Measurements from ENCODE around the gene CEP162. TPM values are rescaled to one million over a fixed set of nuclear protein-coding genes. Genes with fewer than 3 reads are reported as not detected.
A peak's percentile ranks its signal among the peaks of the same experiment; 100 is the strongest.

Gene CEP162
- total and polyA plus RNA-seq, 10 of the 15 experiments (the other 5 are each of a cell fraction or from before 2014, with no cell fraction given) = 2.7 to 7.9 (median 4.5) TPM

DNA sequence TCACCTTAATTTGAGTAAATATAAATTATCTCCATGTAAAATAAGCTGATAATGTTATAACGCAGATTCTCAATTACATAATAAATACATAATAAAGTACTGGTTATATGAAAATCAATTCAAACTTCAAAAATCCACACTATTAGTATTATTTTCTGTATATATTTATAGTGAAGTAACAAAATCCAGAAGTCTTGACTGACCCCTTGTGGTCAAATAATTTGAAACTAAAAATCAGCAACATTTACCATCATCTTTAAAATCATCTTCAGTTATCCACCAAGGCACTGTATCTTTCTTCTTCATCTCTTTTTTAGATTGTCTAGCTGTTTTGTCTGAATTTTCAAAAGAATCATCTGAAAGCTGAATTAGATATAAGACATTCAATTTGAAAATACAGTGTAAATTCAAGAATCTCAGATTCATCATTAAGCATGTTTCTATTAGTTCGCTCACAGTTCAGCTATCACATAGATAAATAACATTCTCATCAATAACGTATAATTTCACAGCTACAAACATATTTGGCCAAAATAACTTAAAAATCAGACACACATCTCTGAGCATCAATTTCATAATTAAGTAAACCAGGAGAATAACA, 6.5 kb downstream of the CEP162 start:
- BruUV-seq (replicated peaks) = no TSS peak
- no peaks in the 10 kb centered on the region for H3K79me2 ChIP-seq (ENCODE audit: control insufficient read depth, insufficient read depth, low read length)
- no peak overlapping the region for H2AFZ ChIP-seq (ENCODE audit: control insufficient read depth, low read depth, low read length)
- no peaks in the 10 kb centered on the region for H4K20me1 ChIP-seq (ENCODE audit: control insufficient read depth, insufficient read depth)
- H3K4me1 ChIP-seq (ENCODE audit: control insufficient read depth, insufficient read depth, low read length) = no peaks in the 10 kb centered on the region
- ChIA-PET RAD21 (ENCODE audit: unreplicated experiment) (interaction anchor here (0.9 to 3.2 kb wide), 8 partner anchors 260 to 606 kb away, joined by 3 to 22 read pairs (median 3); partner anchors contain the start of gene CYB5R4), SMC1A (ENCODE audit: uncharacterized antibody, unreplicated experiment) (interaction anchor here (0.9 to 2.7 kb wide), 10 partner anchors 9 to 606 kb away, joined by 3 to 23 read pairs (median 4); no protein-coding TSS in a partner anchor), POLR2A (no interaction called here), CTCF (interaction anchor here (0.6 to 10.1 kb wide), 16 partner anchors 9 to 1155 kb away, joined by 3 to 153 read pairs (median 4); partner anchors contain the start of genes CYB5R4 and UBE3D)
- H3K9me3 ChIP-seq (replicated peaks; ENCODE audit: control insufficient read depth, insufficient read depth, low read length) = no peaks in the 10 kb centered on the region
- WGBS (ENCODE audit: insufficient coverage, insufficient replicate concordance, low lambda C conversion rate, missing lambda C conversion rate) = 66% methylated on average over 3 of the region's 3 CpGs
- DNase-seq (ENCODE audit: low read depth, low spot score) (no peak), ATAC-seq (0 out of 3 replicates have a peak, but pooled peaks have one; percentile 39), FAIRE-seq (peak; percentile 88)
- TF ChIP-seq IRF4 (IDR thresholded peaks at IDR 0.05; ENCODE audit: low read depth, low read length) (no peak), CTCF (IDR thresholded peaks at IDR 0.05 in 2 of 3, conservative IDR thresholded peaks at IDR 0.05 in 1 of 3; ENCODE audit: control insufficient read depth in 2 of 3, extremely low read depth in 1 of 3, insufficient read depth in 1 of 3, low read depth in 3 of 3, low read length in 3 of 3) (peak; percentile 30 to 52 (median 36); a peak in 3 of 6 replicates), RAD21 (IDR thresholded peaks at IDR 0.05; ENCODE audit: insufficient read depth, low read depth, low read length) (peak; percentile 64), GATAD2B (conservative IDR thresholded peaks at IDR 0.05; ENCODE audit: low read depth) (no peak), CHD1 (IDR thresholded peaks at IDR 0.05; ENCODE audit: low read depth, low read length) (no peak), SMC3 (IDR thresholded peaks at IDR 0.05; ENCODE audit: borderline replicate concordance, low read length) (peak; percentile 58; the same call in 1 of the 2 replicates), ZBTB4 (CRISPR knock-in tag; IDR thresholded peaks at IDR 0.05) (no peak), SRF (IDR thresholded peaks at IDR 0.05; ENCODE audit: low read depth in 2 of 2, low read length in 2 of 2) (no peak)
- no peaks in the 10 kb centered on the region for H3K27me3 ChIP-seq (replicated peaks in 1 of 2; ENCODE audit: control insufficient read depth in 2 of 2, insufficient read depth in 2 of 2, low read length in 1 of 2)
- in situ Hi-C loops (cut with MboI) = loop anchor here (5.0 to 10.0 kb wide), 2 partner anchors 329 to 606 kb away; no protein-coding TSS in a partner anchor
- H3K4me2 ChIP-seq (ENCODE audit: control insufficient read depth, insufficient read depth) = no peak overlapping the region
- intact Hi-C loops (cut with micrococcal nuclease; ENCODE audit: unreplicated experiment) = loop anchor here (1.0 to 2.0 kb wide), 2 partner anchors 337 to 606 kb away; no protein-coding TSS in a partner anchor
- no peak overlapping the region for H3K9ac ChIP-seq (ENCODE audit: control insufficient read depth, insufficient read depth, low read length)
- no peaks in the 10 kb centered on the region for H3K36me3 ChIP-seq (ENCODE audit: control insufficient read depth in 2 of 2, insufficient read depth in 2 of 2, low read length in 1 of 2)
- H3K4me3 ChIP-seq = no peak overlapping the region
- no peak overlapping the region for H3K27ac ChIP-seq (ENCODE audit: control insufficient read depth, insufficient read depth)
